Stimulated activated CD8-positive, alpha-beta memory T cell treated with anti-CD3 and anti-CD28 coated beads, Interleukin-15, amount 100 ng/mL, for 48 hours (primary cell): Measurements from ENCODE around the gene CHI3L1.

Source experiments
- DNase-seq, 2 donors: peaks; one replicate each; pipeline ENCODE4 v3.0.0-alpha.2; 2020; ENCODE audit warnings: low read depth in 2 of 2

CHI3L1 gene

GRCh38 chr1:203151362-203152157 is 34.9 kb downstream of the CHI3L1 start:
- no peak for DNase-seq

GRCh38 chr1:203150511-203151297 is 35.8 kb downstream of the CHI3L1 start:
- no peak for DNase-seq

DNA sequence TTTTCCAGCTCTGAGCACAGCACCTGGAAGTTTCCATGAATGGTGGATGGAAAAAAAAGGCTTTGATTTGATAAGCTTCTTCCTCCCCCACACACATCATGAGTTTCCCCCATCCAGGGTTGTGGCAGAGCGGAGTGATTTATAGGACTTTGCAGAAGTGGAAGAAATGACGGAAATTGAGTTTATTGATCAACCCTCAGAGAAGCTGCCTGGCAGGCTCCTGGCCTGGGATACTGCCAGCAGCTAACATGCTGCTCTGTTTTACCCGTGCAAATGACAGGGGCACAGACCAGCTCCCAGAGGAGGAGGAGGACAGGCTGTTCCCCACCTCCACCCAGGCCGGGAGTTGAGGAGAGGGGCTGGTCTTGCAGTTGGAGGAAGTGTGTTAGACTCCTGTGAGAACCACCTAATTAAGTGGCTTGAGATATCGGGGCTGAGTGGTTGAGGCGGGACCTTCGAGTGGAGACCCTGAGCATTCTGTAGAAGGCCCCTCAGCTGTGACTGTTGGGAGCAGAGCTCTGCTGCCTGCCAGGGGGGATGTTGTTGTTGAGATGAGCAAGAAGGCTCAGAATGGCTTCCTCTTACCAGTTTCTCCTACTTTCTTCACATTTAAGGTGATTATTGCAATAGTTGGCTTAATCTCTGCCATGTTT is 37.2 kb downstream of the CHI3L1 start:
- no peak for DNase-seq

- no peak for DNase-seq
Measured at GRCh38 chr1:203148579-203148978, 37.9 kb downstream of the CHI3L1 start.

DNA sequence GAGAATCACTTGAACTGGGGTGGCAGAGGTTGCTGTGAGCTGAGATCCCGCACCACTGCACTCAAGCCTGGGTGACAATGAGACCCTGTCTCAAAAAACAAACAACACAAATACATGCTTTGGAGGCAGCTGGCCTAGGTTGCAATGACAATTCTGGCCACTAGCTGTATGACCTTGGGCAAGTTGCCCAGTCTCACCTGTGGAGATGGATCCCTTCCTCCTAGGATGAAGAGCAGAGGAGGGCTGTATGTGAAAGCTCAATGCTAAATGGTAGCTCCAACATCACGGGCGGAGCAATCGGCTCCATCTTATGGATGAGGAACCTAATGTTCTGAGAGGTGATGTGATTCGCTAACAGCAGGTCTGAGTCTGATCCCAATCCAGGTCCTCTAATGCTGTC is 38.4 kb downstream of the CHI3L1 start:
- no peak for DNase-seq

- DNase-seq: no peak
Measured at GRCh38 chr1:203147376-203147775, 39.1 kb downstream of the CHI3L1 start.

- DNase-seq: no peak
Measured at GRCh38 chr1:203146537-203146936, 40.0 kb downstream of the CHI3L1 start.

GRCh38 chr1:203146042-203146369 is 40.5 kb downstream of the CHI3L1 start:
- no peak for DNase-seq

GRCh38 chr1:203145321-203146041 is 41.0 kb downstream of the CHI3L1 start:
- DNase-seq: no peak

- no peak for DNase-seq
Measured at GRCh38 chr1:203144661-203145060, 41.8 kb downstream of the CHI3L1 start.

DNA sequence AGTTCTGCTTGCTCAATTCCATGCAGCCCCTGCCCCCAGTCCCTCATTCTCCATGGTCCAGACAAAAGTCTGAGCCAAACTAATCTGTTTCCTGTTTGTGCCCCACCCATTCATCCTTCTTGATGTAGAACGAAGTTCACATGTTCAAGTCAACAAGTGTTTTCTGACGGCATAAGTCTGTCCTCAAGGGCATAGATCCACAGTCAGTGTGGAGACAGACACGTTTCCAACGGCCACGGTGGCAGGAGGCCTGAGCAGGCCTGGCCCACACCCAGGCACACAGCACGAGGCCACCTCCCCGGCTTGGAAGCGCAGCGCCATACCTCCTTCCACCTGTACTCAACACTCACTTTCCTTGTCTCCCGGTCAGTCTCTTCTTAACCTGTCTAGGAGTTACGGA is 42.9 kb downstream of the CHI3L1 start:
- DNase-seq: no peak

GRCh38 chr1:203142684-203143408 is 43.7 kb downstream of the CHI3L1 start:
- no peak for DNase-seq

DNA sequence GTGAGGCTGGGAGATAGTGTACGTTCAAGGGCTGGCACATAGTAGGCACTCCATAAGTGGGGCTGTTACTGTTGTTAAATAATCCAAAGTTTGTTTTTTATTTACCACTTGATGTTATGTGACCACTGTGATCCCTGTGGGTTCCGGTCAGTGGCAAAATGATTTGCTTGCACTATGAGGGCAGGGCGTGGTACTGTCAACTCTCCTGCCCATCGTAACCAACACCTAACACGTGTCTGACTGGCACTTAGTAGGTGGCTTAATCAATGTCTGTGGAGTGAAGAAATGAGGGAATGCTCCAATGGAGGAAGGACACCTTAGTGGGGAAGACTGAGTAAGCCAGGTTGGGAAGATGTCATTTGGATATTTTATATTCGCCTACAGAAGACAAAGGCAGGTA is 44.4 kb downstream of the CHI3L1 start:
- DNase-seq: no peak

DNA sequence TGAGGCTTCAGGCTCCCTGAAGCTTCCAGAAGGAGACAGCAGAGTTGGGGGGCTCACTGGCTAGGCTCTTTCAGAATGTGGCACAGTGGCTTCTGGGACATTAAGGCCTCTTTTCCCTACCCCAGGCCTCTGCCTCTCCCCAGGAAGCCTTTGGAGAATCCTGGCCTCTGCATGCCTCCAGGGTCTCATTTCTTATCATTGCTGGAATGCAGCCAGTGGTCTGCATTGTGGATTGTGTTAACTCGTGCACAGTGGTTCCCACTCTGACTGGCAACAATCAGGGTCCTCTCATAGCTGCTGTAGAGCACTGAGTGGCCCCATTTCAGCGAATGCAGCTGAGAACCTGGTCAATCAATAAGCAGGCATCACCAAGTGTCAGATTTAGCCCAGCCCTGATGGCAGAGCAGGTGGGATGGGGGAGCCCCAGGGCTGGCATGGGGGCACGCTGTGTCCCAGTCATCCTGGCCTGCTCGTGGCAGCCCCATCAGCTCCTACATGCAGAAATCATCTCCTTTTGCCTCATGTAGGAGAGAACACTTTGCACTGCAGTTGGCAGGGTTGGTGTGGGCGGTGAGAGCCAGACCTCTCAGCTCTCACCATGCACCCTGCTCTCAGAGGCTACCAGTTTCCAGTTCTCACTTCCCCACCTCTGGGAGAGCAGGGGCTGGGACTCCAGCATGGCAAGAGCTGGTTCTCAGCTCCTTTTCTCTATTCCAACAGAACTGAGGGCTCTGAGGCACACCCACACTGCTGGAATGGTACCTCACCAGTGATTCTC is 45.6 kb downstream of the CHI3L1 start:
- DNase-seq: no peak

DNA sequence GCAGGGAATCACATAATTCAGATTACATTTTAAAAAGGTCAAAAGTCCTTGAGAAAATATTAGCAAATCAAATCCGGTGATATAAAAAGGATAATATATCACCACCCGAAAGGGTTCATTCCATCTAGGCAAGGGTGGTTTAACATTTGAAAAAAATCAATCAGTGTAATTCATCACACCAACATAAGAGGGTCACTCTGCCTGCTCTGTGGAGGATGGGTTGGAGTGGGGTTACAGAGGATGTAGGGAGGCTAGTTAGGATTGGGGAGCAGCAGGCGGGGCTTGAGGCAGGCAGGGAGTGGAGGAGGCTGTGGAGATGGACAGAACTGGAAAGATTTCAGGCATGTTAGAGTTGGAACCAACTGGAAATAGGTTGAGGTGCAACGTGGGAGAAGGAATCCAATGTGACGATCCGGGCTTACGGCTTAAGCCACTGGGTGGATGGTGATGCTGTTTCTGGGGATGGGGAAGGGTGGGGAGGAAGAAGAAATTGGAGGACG is 46.5 kb downstream of the CHI3L1 start:
- DNase-seq: no peak

DNA sequence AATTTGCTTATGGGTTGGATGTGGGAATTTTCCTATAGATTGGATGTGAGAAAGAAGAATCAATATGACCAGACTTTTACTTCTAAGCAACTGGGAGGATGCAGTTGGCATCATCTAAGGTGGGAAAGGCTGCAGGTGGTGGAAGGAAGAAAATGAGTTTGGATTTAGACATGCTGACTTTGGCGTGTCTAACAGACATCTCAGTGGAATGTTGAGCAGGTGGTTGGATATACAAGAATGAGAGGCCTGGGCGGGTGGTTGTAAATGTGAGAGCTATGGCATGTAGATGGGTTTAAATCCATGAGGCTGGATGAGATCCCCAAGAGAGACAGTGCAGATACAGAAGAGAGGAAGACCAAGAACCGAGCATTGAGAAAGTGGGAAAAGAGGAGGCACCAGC is 48.4 kb downstream of the CHI3L1 start:
- DNase-seq: no peak

GRCh38 chr1:203137324-203137723 is 49.2 kb downstream of the CHI3L1 start:
- DNase-seq: no peak

DNA sequence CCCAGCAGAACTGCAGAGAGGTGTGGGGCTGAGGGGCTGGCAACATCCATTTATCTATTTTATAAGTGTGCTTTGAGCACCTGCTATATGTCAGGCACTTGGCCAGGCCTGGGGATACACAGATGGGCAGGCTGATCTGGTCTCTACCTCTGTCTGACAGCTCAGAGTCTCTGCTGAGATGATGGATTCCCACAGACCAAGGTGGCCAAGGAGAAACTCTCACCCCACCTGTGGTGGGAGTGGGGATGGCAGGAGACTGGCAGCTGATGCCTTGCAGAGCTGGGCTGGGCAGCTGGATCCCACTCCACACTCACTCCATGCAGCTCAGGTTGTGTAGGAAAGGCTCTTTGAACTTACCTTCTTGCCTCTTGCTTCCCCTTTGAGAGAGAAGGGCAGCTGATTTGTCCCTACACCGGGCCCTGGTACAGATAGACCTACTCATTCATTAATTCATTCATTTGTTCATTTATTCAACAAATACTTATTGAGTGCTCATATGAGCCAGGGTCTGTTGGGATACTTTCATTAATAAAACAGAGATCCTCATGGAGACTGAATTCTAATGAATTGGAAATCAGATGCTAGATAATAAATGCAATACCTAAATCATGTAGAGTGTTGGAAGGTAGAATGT is 50.0 kb downstream of the CHI3L1 start:
- no peak for DNase-seq

DNA sequence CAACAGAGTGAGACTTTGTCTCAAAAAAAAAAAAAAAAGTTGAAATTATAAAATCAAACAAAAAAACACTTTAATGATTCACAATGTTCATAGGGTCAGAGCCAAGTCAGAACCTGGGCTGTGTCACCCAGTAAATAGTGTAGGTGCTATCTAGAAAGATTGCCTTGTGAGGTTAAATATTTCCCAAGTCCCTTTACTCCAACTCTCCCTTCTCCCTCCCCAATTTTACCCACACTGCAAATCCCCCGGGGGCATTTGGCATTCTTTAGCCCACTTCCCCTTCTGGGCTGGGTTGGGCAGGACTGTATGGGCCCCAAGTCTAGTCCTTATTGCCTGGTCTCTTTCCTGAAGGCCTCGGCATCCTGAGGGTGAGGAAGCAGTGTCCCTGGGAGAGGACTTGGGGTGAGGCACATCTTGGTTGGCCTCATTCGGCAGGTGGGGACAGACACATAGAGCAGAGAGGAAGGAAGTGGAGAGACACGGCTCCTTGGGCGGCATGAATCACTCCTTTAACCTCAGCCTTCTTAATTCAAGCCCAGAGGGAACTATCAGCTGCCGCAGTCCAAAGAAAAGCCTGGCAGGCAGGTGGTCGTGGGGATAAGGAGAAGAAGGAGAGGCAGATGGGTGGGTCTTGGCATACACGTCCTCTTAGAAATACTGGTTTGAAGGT is 50.7 kb downstream of the CHI3L1 start:
- DNase-seq: no peak
